ENCODE data around the gene CD72.

GRCh38 chr9:35612843-35613242 lies 5.4 kb downstream of the CD72 start:
- TF ChIP-seq REST (IDR thresholded peaks at IDR 0.05) (no peak), POLR2A (IDR thresholded peaks at IDR 0.05; ENCODE audit: low read length) (no peak), CTCF (IDR thresholded peaks at IDR 0.05) (no peak), MAX (IDR thresholded peaks at IDR 0.05) (no peak), KDM5A (IDR thresholded peaks at IDR 0.05) (no peak), BCL3 (IDR thresholded peaks at IDR 0.05) (no peak), RAD21 (conservative IDR thresholded peaks at IDR 0.05 in 1 of 2, IDR thresholded peaks at IDR 0.05 in 1 of 2) (no peak), EP300 (IDR thresholded peaks at IDR 0.05) (no peak), PHF8 (IDR thresholded peaks at IDR 0.05; ENCODE audit: borderline replicate concordance, low read depth) (no peak)

Measured in A549 (cell line).